Neural cell (in vitro differentiated cells): ENCODE data around the gene SLC9A2. TPM values are rescaled to one million over a fixed set of nuclear protein-coding genes. Genes with fewer than 3 reads are reported as not detected.

ENCODE experiments used
- H2AFZ ChIP-seq: fragments of 200-600, 300-800 bp; sonication (generic), shearing (Covaris generic); 2 replicates; pipeline ENCODE4 v1.6.0; 2014; ENCODE audit warnings: low read depth, mild to moderate bottlenecking, antibody characterized with exemption, low read length, moderate library complexity
- H3F3A ChIP-seq: fragments of 200-600 bp; shearing (Covaris generic); 2 replicates; pipeline ENCODE4 v1.6.1; 2016; ENCODE audit warnings: mild to moderate bottlenecking, moderate library complexity, mixed read lengths, antibody characterized with exemption, low read length; ENCODE audit not compliant: insufficient read depth, poor library complexity, severe bottlenecking
- H3K27ac ChIP-seq: fragments of 200-600, 300-800 bp; sonication (generic), shearing (Covaris generic); 2 replicates; pipeline ENCODE4 v1.5.1; 2014; ENCODE audit warnings: mild to moderate bottlenecking, low read length, moderate library complexity
- H3K27me3 ChIP-seq: fragments of 300-800, 200-600 bp; sonication (generic), shearing (Covaris generic); 2 replicates; pipeline ENCODE4 v1.6.0; 2014; ENCODE audit warnings: mild to moderate bottlenecking, low read depth, low read length, moderate library complexity; ENCODE audit not compliant: insufficient read depth
- H3K36me3 ChIP-seq: fragments of 300-800, 200-600 bp; sonication (generic), shearing (Covaris generic); 2 replicates; pipeline ENCODE4 v1.5.1; 2014; ENCODE audit warnings: mild to moderate bottlenecking, antibody characterized with exemption, low read length, moderate library complexity; ENCODE audit not compliant: insufficient read depth
- H3K4me2 ChIP-seq: fragments of 300-800, 200-600 bp; sonication (generic), shearing (Covaris generic); 2 replicates; pipeline ENCODE4 v1.6.0; 2014; ENCODE audit warnings: mild to moderate bottlenecking, low read length
- H3K4me3 ChIP-seq: fragments of 300-800, 200-600 bp; sonication (generic), shearing (Covaris generic); 2 replicates; pipeline ENCODE4 v1.5.1; 2014; ENCODE audit warnings: mild to moderate bottlenecking, low read length, moderate library complexity
- H3K79me2 ChIP-seq: fragments of 200-600 bp; shearing (Covaris generic); replicated peaks from 2 replicates; pipeline ENCODE4 v1.6.0; 2014; ENCODE audit warnings: mild to moderate bottlenecking, low read length, moderate library complexity; ENCODE audit not compliant: insufficient read depth
- H3K9ac ChIP-seq: fragments of 300-800, 200-600 bp; sonication (generic), shearing (Covaris generic); 2 replicates; pipeline ENCODE4 v1.6.1; 2016; ENCODE audit warnings: mild to moderate bottlenecking, low read length, mixed read lengths
- H3K9me2 ChIP-seq: fragments of 200-600 bp; shearing (Covaris generic); 2 replicates; pipeline ENCODE4 v1.6.1; 2016; ENCODE audit warnings: mild to moderate bottlenecking, low read length, mixed read lengths; ENCODE audit not compliant: insufficient read depth
- H3K9me3 ChIP-seq: fragments of 200-600, 300-800 bp; sonication (generic), shearing (Covaris generic); 2 replicates; pipeline ENCODE4 v1.6.1; 2016; ENCODE audit warnings: mild to moderate bottlenecking, mixed run types, low read length, moderate library complexity, mixed read lengths
- H4K20me1 ChIP-seq: fragments of 200-600 bp; shearing (Covaris generic); 2 replicates; pipeline ENCODE4 v1.6.1; 2016; ENCODE audit warnings: mild to moderate bottlenecking, mixed run types; ENCODE audit not compliant: insufficient read depth
- EP300 ChIP-seq: fragments of 450-650 bp; conservative IDR thresholded peaks from 2 replicates; pipeline ENCODE4 v1.6.1; 2014; ENCODE audit warnings: antibody characterized with exemption, mild to moderate bottlenecking, moderate library complexity; ENCODE audit not compliant: poor library complexity, severe bottlenecking
- EZH2 ChIP-seq: fragments of 200-600, 300-800 bp; shearing (Covaris generic), sonication (generic); IDR thresholded peaks from 2 replicates; pipeline ENCODE4 v1.6.1; 2014; ENCODE audit warnings: antibody characterized with exemption, low read length, borderline replicate concordance, mild to moderate bottlenecking; ENCODE audit not compliant: insufficient read depth, poor library complexity, severe bottlenecking
- MXI1 ChIP-seq: fragments of 450-650 bp; conservative IDR thresholded peaks from 2 replicates; pipeline ENCODE4 v1.6.1; 2014; ENCODE audit warnings: antibody characterized with exemption, mild to moderate bottlenecking; ENCODE audit not compliant: poor library complexity, severe bottlenecking
- POLR2AphosphoS5 ChIP-seq: IDR thresholded peaks from 2 replicates; pipeline ENCODE4 v1.6.1; 2012
- RAD21 ChIP-seq: fragments of 450-650 bp; conservative IDR thresholded peaks from 2 replicates; pipeline ENCODE4 v1.6.1; 2014; ENCODE audit warnings: antibody characterized with exemption, mild to moderate bottlenecking, moderate library complexity
- REST ChIP-seq: IDR thresholded peaks from 2 replicates; pipeline ENCODE4 v1.6.1; 2012; ENCODE audit warnings: borderline replicate concordance
- SMC3 ChIP-seq: fragments of 450-650 bp; conservative IDR thresholded peaks from 2 replicates; pipeline ENCODE4 v1.6.1; 2014; ENCODE audit warnings: antibody characterized with exemption, mild to moderate bottlenecking, moderate library complexity; ENCODE audit not compliant: poor library complexity
- TAF1 ChIP-seq: IDR thresholded peaks from 2 replicates; pipeline ENCODE4 v1.6.1; 2012; ENCODE audit warnings: low read depth
- polyA plus RNA-seq: library from polyadenylated mRNA; depleted of rRNA; stranded (reverse); fragments of >200 nt; gene quantifications from 2 replicates; pipeline ENCODE4 v1.2.3, GENCODE V29; 2014
- TF ChIP-seq, protein P1 (sequence below): fragments of 450-650 bp; IDR thresholded peaks from 2 replicates; pipeline ENCODE4 v1.5.1; 2014; ENCODE audit warnings: antibody characterized with exemption, mild to moderate bottlenecking, moderate library complexity; ENCODE audit not compliant: poor library complexity, severe bottlenecking

Gene SLC9A2
- polyA plus RNA-seq, 1 donor from 2014 or later = 0.09 TPM

- Histone ChIP-seq H3K9me3 (no peaks in the 10 kb centered on the region), H3F3A (no peaks in the 10 kb centered on the region), H3K9me2 (no peaks in the 10 kb centered on the region), H3K9ac (no peak overlapping the region), H3K4me3 (no peak overlapping the region), H3K79me2 (no peaks in the 10 kb centered on the region), H3K4me2 (no peak overlapping the region), H2AFZ (no peak overlapping the region), H4K20me1 (no peaks in the 10 kb centered on the region), H3K27me3 (no peaks in the 10 kb centered on the region), H3K36me3 (no peaks in the 10 kb centered on the region), H3K27ac (no peak overlapping the region)
- TF ChIP-seq POLR2AphosphoS5 = no peak
- TF ChIP-seq SMC3 = no peak
- no peak for TF ChIP-seq EZH2
- TF ChIP-seq EP300 = no peak
- TF ChIP-seq, protein P1, sequence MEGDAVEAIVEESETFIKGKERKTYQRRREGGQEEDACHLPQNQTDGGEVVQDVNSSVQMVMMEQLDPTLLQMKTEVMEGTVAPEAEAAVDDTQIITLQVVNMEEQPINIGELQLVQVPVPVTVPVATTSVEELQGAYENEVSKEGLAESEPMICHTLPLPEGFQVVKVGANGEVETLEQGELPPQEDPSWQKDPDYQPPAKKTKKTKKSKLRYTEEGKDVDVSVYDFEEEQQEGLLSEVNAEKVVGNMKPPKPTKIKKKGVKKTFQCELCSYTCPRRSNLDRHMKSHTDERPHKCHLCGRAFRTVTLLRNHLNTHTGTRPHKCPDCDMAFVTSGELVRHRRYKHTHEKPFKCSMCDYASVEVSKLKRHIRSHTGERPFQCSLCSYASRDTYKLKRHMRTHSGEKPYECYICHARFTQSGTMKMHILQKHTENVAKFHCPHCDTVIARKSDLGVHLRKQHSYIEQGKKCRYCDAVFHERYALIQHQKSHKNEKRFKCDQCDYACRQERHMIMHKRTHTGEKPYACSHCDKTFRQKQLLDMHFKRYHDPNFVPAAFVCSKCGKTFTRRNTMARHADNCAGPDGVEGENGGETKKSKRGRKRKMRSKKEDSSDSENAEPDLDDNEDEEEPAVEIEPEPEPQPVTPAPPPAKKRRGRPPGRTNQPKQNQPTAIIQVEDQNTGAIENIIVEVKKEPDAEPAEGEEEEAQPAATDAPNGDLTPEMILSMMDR = no peak
- TF ChIP-seq RAD21 = no peak
- no peak for TF ChIP-seq REST
- TF ChIP-seq TAF1 = no peak
- TF ChIP-seq MXI1 = no peak
Observed at GRCh38 chr2:102674370-102674769, 55.0 kb downstream of the SLC9A2 start.

DNA sequence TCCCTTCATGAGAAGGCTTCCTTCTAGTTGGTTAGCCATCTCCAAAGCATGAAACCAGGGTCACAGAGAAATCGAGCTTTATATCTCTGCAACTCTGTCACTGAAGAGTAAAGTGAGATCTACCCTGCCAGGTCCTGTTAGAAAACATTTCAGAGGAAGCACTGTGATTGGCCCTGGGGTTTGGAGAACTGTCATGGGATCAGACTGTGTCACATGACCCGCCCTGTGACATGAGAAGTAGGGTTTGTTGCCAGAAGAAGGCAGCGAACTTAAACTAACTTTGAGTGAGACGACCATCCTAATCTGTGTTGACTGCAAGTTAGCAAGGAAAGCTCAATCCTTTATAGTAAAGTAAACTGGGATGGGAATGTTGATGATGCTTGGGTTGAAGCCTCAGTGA lies 55.5 kb downstream of the SLC9A2 start:
- Histone ChIP-seq H2AFZ (no peak overlapping the region), H3F3A (no peaks in the 10 kb centered on the region), H3K4me2 (no peak overlapping the region), H3K36me3 (no peaks in the 10 kb centered on the region), H3K27me3 (no peaks in the 10 kb centered on the region), H4K20me1 (no peaks in the 10 kb centered on the region), H3K9me2 (no peaks in the 10 kb centered on the region), H3K79me2 (no peaks in the 10 kb centered on the region), H3K9ac (no peak overlapping the region), H3K9me3 (no peaks in the 10 kb centered on the region), H3K27ac (no peak overlapping the region), H3K4me3 (no peak overlapping the region)
- no peak for TF ChIP-seq POLR2AphosphoS5
- TF ChIP-seq RAD21 = no peak
- no peak for TF ChIP-seq SMC3
- TF ChIP-seq MXI1 = no peak
- TF ChIP-seq, protein P1 = no peak
- TF ChIP-seq EP300 = no peak
- TF ChIP-seq REST = no peak
- TF ChIP-seq TAF1 = no peak
